Neutrophil (primary cell): ENCODE data around the gene ARHGEF40.

Source experiments
- H3K27ac ChIP-seq: fragments of 200-600 bp; sonication (generic); 2 replicates; pipeline ENCODE4 v1.5.1; 2016; ENCODE audit warnings: mild to moderate bottlenecking, moderate library complexity
- H3K27me3 ChIP-seq: fragments of 200-600 bp; sonication (generic); 2 replicates; pipeline ENCODE4 v1.6.0; 2016; ENCODE audit warnings: mild to moderate bottlenecking
- H3K36me3 ChIP-seq: fragments of 200-600 bp; sonication (generic); 2 replicates; pipeline ENCODE4 v1.5.1; 2017
- H3K4me1 ChIP-seq, 2 experiments: fragments of 200-600 bp in 1 of 2; sonication (generic) in 1 of 2; 1 replicate in 1 of 2; 2 replicates in 1 of 2; pipeline versions ENCODE4 v1.5.1 to v1.6.1; 2013 to 2016; ENCODE audit warnings: low read depth in 1 of 2, low read length in 1 of 2, mild to moderate bottlenecking in 1 of 2, moderate library complexity in 1 of 2; ENCODE audit not compliant: control insufficient read depth in 1 of 2, insufficient read depth in 1 of 2
- H3K4me3 ChIP-seq, 2 experiments: fragments of 200-600 bp in 1 of 2; sonication (generic) in 1 of 2; 1 replicate in 1 of 2; 2 replicates in 1 of 2; pipeline ENCODE4 v1.5.1; 2013 to 2016; ENCODE audit warnings: low read depth in 1 of 2, low read length in 1 of 2, mild to moderate bottlenecking in 1 of 2, moderate library complexity in 1 of 2
- H3K9me3 ChIP-seq: fragments of 200-600 bp; sonication (generic); 2 replicates; pipeline ENCODE4 v1.5.1; 2016
- TF ChIP-seq, protein P1 (sequence below): fragments of 200-600 bp; sonication (generic); IDR thresholded peaks from 2 replicates; pipeline ENCODE4 v1.5.1; 2016; ENCODE audit warnings: antibody characterized with exemption

Gene ARHGEF40

DNA sequence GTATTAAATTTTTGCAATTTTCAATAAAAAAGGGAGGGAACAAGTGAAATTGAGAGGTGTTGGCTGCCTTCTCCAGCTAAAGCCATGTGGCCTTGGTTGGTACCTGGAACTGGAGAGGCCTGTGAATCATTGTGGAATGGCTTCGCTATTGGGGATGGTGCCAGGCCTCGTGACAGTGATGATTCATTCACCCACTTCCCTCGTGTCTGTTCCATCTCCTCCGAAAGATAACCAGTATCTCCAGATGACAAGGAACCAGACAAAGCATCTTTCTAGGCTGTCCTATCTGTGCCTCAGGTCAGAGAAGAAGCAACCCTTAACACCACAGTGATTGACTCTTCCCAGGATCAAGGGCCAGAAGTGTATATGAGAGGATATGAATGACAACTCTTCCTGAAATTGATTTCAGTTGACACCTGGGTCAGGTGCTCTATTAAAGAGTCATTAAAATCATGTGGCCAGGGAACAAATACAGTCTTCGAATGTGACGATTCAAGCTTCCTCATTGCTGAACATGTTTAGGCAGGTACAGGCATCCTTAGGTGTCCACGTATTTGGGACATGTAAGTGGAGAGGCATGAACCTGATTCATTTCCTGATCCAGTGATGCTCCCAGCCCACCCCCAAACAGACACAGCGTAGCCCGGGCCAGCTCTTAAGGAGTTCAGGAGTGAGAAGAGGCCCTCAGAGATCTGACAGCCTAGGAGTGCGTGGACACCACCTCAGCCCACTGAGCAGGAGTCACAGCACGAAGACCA, 28.2 kb upstream of the ARHGEF40 start, which contains the start of gene RNASE7:
RNASE7 (plus strand) TSS at position 687 of the 758 bp plus-strand sequence. CDS start 631 bp downstream, outside the sequence.
- TF ChIP-seq, protein P1, sequence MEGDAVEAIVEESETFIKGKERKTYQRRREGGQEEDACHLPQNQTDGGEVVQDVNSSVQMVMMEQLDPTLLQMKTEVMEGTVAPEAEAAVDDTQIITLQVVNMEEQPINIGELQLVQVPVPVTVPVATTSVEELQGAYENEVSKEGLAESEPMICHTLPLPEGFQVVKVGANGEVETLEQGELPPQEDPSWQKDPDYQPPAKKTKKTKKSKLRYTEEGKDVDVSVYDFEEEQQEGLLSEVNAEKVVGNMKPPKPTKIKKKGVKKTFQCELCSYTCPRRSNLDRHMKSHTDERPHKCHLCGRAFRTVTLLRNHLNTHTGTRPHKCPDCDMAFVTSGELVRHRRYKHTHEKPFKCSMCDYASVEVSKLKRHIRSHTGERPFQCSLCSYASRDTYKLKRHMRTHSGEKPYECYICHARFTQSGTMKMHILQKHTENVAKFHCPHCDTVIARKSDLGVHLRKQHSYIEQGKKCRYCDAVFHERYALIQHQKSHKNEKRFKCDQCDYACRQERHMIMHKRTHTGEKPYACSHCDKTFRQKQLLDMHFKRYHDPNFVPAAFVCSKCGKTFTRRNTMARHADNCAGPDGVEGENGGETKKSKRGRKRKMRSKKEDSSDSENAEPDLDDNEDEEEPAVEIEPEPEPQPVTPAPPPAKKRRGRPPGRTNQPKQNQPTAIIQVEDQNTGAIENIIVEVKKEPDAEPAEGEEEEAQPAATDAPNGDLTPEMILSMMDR = no peak
- Histone ChIP-seq H3K9me3 (no peaks in the 10 kb centered on the region), H3K36me3 (no peaks in the 10 kb centered on the region), H3K4me3 (no peak within 1 kb of the TSS), H3K27ac (no peak within 1 kb of the TSS), H3K27me3 (peaks cover 37% of the 10 kb centered on the region), H3K4me1 (no peaks in the 10 kb centered on the region)

DNA sequence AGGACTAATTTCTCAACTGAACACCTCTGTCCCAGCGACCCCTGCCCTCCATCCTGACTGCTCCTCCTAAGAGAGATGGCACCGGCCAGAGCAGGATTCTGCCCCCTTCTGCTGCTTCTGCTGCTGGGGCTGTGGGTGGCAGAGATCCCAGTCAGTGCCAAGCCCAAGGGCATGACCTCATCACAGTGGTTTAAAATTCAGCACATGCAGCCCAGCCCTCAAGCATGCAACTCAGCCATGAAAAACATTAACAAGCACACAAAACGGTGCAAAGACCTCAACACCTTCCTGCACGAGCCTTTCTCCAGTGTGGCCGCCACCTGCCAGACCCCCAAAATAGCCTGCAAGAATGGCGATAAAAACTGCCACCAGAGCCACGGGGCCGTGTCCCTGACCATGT, 27.2 kb upstream of the ARHGEF40 start:
- Histone ChIP-seq H3K9me3 (no peaks in the 10 kb centered on the region), H3K27me3 (peaks cover 37% of the 10 kb centered on the region), H3K36me3 (no peaks in the 10 kb centered on the region), H3K27ac (no peak overlapping the region), H3K4me1 (no peaks in the 10 kb centered on the region), H3K4me3 (no peak overlapping the region)
- TF ChIP-seq, protein P1 = no peak

DNA sequence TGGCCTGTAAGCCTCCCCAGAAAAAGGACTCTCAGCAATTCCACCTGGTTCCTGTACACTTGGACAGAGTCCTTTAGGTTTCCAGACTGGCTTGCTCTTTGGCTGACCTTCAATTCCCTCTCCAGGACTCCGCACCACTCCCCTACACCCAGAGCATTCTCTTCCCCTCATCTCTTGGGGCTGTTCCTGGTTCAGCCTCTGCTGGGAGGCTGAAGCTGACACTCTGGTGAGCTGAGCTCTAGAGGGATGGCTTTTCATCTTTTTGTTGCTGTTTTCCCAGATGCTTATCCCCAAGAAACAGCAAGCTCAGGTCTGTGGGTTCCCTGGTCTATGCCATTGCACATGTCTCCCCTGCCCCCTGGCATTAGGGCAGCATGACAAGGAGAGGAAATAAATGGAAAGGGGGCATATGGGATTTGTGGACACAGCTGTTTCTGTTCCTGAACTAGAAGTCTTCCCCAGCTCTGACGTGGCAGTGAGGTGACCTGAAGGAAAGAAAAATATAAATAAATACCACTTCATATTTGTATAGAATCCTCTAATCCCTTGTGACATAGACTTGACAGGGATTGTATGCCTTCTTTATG, 26.6 kb upstream of the ARHGEF40 start:
- no peaks in the 10 kb centered on the region for H3K36me3 ChIP-seq
- TF ChIP-seq, protein P1 = no peak
- H3K27ac ChIP-seq = no peak overlapping the region
- H3K9me3 ChIP-seq = no peaks in the 10 kb centered on the region
- no peaks in the 10 kb centered on the region for H3K4me1 ChIP-seq
- no peak overlapping the region for H3K4me3 ChIP-seq
- peaks cover 37% of the 10 kb centered on the region for H3K27me3 ChIP-seq

DNA sequence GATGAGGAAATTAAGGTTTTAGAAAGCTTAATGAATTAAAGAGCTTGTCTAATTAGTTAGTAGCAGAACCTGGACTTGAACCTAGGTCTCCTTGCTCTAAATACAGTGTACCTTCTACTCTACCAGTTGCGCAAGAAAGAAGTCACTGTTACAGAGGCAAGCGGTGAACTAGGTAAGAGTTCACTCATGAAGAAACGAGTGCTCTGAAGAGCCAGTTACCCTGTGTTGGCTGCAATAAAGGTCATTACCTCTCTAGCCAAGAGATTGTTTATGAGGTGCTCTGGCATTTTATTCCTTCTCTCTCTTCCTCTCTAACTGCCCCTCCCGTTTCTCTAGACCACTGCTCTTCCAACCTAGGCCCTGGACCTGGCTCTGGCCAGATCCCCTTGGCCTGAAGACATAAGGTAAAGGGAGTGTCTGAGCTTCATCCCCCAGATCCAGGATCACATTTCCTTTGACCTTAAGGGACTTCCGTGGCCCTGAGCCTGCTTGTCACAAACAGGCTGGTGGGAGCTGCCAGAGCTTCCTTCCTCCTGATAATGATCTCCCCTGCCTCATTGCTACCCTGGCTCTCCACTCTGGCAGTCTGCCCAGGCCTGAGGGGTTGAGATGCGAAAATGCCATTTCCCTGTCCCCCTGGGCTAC, 26.0 kb upstream of the ARHGEF40 start:
- Histone ChIP-seq H3K27ac (no peak overlapping the region), H3K36me3 (no peaks in the 10 kb centered on the region), H3K4me1 (no peaks in the 10 kb centered on the region), H3K9me3 (no peaks in the 10 kb centered on the region), H3K27me3 (peaks cover 37% of the 10 kb centered on the region), H3K4me3 (no peak overlapping the region)
- TF ChIP-seq, protein P1 = no peak

DNA sequence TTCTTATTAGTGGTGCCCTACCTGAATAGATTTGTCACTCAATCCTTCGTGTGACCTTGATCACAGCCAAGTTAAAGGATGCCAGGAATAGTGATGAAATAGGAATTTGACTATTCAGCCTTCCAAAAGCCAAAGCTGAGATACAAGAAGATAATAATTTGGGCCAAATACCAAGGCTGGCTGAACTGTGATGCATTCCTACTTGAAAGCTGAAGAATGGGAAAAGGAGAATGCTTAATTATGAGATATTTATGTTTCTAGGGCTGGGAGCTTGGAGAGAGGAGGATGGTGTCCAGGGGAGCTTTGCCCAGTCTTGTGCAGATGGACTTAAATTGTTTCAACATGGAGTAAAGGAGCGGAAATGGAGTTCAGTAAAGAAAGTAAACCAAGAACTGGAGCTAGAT, 22.7 kb upstream of the ARHGEF40 start:
- H3K4me1 ChIP-seq = no peaks in the 10 kb centered on the region
- H3K4me3 ChIP-seq = no peak overlapping the region
- H3K27ac ChIP-seq = no peak overlapping the region
- H3K9me3 ChIP-seq = no peaks in the 10 kb centered on the region
- no peaks in the 10 kb centered on the region for H3K36me3 ChIP-seq
- peaks cover 26% of the 10 kb centered on the region for H3K27me3 ChIP-seq
- TF ChIP-seq, protein P1 = no peak
